Measurements from ENCODE around the gene OR51S1. TPM values are rescaled to one million over a fixed set of nuclear protein-coding genes. Genes with fewer than 3 reads are reported as not detected.

Gene OR51S1, protein sequence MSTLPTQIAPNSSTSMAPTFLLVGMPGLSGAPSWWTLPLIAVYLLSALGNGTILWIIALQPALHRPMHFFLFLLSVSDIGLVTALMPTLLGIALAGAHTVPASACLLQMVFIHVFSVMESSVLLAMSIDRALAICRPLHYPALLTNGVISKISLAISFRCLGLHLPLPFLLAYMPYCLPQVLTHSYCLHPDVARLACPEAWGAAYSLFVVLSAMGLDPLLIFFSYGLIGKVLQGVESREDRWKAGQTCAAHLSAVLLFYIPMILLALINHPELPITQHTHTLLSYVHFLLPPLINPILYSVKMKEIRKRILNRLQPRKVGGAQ
- total RNA-seq: not detected
- long read RNA-seq: 0 reads

DNA sequence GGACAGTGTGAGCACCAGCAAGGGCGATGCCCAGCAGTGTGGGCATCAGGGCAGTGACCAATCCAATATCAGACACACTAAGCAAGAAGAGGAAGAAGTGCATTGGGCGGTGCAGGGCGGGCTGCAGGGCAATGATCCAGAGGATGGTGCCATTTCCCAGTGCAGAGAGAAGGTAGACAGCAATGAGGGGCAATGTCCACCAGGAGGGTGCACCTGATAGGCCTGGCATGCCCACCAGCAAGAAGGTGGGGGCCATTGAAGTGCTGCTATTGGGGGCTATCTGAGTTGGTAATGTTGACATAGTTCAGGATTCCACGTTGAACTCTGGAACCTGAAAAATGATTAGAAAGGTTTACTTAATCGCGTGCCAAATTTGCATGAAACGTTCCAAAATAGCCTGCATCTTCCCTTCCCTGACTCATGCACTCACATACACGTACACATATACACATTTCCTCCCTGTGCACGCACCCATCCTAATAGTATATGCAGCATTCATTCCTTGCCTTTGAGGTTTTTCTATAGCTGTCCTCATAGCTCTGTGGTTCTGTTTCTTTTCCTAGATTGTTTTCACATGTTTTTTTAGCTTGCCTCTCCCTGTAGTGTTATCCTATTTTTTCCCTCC lies at the start of gene OR51S1:
Gene OR51S1, minus strand, starts transcription at position 301 of the 625 bp plus-strand sequence. Its CDS starts 0 bp downstream, at position 301.
- Histone ChIP-seq H3K27ac (no peak within 1 kb of the TSS), H3K27me3 (ENCODE audit: low read depth) (no peaks in the 10 kb centered on the region), H3K4me1 (no peaks in the 10 kb centered on the region), H3K36me3 (no peaks in the 10 kb centered on the region), H3K9me3 (no peaks in the 10 kb centered on the region), H3K4me3 (no peak within 1 kb of the TSS)
- DNase-seq (no peak), ATAC-seq (no peak)
- intact Hi-C loops (cut with DNase I): no loop called here
- TF ChIP-seq, protein P1, sequence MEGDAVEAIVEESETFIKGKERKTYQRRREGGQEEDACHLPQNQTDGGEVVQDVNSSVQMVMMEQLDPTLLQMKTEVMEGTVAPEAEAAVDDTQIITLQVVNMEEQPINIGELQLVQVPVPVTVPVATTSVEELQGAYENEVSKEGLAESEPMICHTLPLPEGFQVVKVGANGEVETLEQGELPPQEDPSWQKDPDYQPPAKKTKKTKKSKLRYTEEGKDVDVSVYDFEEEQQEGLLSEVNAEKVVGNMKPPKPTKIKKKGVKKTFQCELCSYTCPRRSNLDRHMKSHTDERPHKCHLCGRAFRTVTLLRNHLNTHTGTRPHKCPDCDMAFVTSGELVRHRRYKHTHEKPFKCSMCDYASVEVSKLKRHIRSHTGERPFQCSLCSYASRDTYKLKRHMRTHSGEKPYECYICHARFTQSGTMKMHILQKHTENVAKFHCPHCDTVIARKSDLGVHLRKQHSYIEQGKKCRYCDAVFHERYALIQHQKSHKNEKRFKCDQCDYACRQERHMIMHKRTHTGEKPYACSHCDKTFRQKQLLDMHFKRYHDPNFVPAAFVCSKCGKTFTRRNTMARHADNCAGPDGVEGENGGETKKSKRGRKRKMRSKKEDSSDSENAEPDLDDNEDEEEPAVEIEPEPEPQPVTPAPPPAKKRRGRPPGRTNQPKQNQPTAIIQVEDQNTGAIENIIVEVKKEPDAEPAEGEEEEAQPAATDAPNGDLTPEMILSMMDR (IDR thresholded peaks at IDR 0.05): no peak

GRCh38 chr11:4891996-4892640 lies 43.1 kb upstream of the OR51S1 start:
- intact Hi-C loops (cut with DNase I): no loop called here
- DNase-seq (no peak), ATAC-seq (no peak)
- no peaks in the 10 kb centered on the region for H3K4me1 ChIP-seq
- TF ChIP-seq, protein P1 (IDR thresholded peaks at IDR 0.05): no peak
- no peak overlapping the region for H3K27ac ChIP-seq
- H3K4me3 ChIP-seq: no peak overlapping the region
- H3K27me3 ChIP-seq (ENCODE audit: low read depth): no peaks in the 10 kb centered on the region
- no peaks in the 10 kb centered on the region for H3K36me3 ChIP-seq
- no peaks in the 10 kb centered on the region for H3K9me3 ChIP-seq

DNA sequence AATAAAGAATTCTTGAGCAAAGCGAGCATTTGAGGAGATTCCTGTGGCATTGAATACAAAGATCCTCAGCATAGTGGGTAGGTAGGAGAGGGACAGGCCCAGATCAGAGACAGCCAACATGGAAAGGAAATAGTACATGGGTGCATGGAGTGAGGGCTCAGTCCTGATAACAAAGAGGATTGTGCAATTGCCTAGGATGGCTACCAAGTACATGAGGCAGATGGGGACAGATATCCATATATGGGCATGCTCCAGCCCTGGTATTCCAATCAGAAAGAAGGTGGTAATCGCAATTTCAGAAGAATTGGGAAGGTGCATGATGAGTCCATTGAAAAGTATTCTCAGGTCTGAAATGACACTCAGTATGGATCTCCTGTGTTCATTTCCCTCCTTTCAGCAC lies 41.3 kb upstream of the OR51S1 start:
- no peak overlapping the region for H3K4me3 ChIP-seq
- intact Hi-C loops (cut with DNase I): no loop called here
- H3K27me3 ChIP-seq (ENCODE audit: low read depth): no peaks in the 10 kb centered on the region
- no peaks in the 10 kb centered on the region for H3K36me3 ChIP-seq
- no peak overlapping the region for H3K27ac ChIP-seq
- no peaks in the 10 kb centered on the region for H3K4me1 ChIP-seq
- TF ChIP-seq, protein P1 (IDR thresholded peaks at IDR 0.05): no peak
- ATAC-seq (no peak), DNase-seq (no peak)
- no peaks in the 10 kb centered on the region for H3K9me3 ChIP-seq

GRCh38 chr11:4887591-4887990 lies 38.6 kb upstream of the OR51S1 start:
- Histone ChIP-seq H3K4me1 (no peaks in the 10 kb centered on the region), H3K27ac (no peak overlapping the region), H3K4me3 (no peak overlapping the region), H3K27me3 (ENCODE audit: low read depth) (no peaks in the 10 kb centered on the region), H3K9me3 (no peaks in the 10 kb centered on the region), H3K36me3 (no peaks in the 10 kb centered on the region)
- intact Hi-C loops (cut with DNase I): no loop called here
- DNase-seq (no peak), ATAC-seq (no peak)
- TF ChIP-seq, protein P1 (IDR thresholded peaks at IDR 0.05): no peak

DNA sequence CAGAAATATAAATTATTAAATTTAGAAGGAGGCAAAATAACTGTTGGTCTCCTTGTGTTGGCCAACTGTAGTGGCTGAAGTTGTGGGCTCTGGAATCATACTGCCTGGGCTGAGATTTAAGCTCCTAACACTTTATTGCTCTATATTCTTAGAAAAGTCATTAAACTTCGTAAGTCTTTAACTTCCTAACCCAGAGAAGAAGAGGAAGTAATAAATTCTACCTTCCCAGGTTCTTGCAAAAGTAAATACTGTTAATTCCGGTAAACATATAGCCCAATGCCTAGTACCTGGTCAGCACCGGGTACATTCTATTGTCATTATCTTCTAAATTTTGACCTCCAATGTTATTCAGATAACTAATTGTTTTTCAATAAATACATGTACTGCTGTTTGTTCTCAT lies 37.2 kb upstream of the OR51S1 start:
- Histone ChIP-seq H3K27ac (no peak overlapping the region), H3K4me3 (no peak overlapping the region), H3K9me3 (no peaks in the 10 kb centered on the region), H3K4me1 (no peaks in the 10 kb centered on the region), H3K36me3 (no peaks in the 10 kb centered on the region), H3K27me3 (ENCODE audit: low read depth) (no peaks in the 10 kb centered on the region)
- no peak for DNase-seq
- no peak for ATAC-seq
- intact Hi-C loops (cut with DNase I): no loop called here
- TF ChIP-seq, protein P1 (IDR thresholded peaks at IDR 0.05): no peak
